Coronary artery (tissue), 2 donors: ENCODE data around the gene RPL35.

Experiments used
- DNase-seq: peaks from one replicate; pipeline ENCODE4 v3.0.0-alpha.2; 2017; ENCODE audit warnings: low spot score
- H3K27ac ChIP-seq, 2 donors: fragments of 200-600 bp; sonication (generic); one replicate each; pipeline ENCODE4 v1.5.1; 2016 to 2019
- H3K4me3 ChIP-seq: fragments of 200-600 bp; sonication (generic); 2 replicates; pipeline ENCODE4 v1.5.1; 2016; ENCODE audit warnings: mild to moderate bottlenecking, moderate library complexity
- TF ChIP-seq, protein P1 (sequence below): fragments of 200-600 bp; sonication (generic); IDR thresholded peaks from one replicate; pipeline ENCODE4 v1.5.1; 2019; ENCODE audit warnings: antibody characterized with exemption

RPL35 gene

GRCh38 chr9:124877021-124877782 is 15.4 kb upstream of the RPL35 start:
- TF ChIP-seq, protein P1, sequence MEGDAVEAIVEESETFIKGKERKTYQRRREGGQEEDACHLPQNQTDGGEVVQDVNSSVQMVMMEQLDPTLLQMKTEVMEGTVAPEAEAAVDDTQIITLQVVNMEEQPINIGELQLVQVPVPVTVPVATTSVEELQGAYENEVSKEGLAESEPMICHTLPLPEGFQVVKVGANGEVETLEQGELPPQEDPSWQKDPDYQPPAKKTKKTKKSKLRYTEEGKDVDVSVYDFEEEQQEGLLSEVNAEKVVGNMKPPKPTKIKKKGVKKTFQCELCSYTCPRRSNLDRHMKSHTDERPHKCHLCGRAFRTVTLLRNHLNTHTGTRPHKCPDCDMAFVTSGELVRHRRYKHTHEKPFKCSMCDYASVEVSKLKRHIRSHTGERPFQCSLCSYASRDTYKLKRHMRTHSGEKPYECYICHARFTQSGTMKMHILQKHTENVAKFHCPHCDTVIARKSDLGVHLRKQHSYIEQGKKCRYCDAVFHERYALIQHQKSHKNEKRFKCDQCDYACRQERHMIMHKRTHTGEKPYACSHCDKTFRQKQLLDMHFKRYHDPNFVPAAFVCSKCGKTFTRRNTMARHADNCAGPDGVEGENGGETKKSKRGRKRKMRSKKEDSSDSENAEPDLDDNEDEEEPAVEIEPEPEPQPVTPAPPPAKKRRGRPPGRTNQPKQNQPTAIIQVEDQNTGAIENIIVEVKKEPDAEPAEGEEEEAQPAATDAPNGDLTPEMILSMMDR = no peak
- no peak overlapping the region for H3K27ac ChIP-seq
- H3K4me3 ChIP-seq = no peak overlapping the region
- DNase-seq = no peak

DNA sequence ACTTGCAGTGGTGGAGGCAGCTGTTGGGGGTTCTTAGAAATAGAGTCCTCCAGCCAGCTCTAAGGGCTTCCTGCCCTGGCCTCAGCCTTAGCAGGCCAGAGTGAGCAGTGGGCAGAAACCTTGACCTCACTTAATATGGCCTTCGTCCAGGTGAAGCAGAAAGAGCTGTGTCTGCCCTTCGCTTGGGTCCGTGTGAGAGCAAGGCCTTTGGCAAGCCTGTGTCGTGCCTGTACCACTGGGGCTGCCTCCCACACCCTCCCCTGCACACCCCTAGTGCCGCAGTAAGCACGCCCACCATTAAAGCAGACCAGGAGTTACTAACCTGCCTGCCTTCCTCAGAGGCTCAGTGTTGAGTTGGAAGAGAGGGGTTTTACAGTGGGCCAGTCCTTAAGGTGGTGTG is 13.7 kb upstream of the RPL35 start:
- Histone ChIP-seq H3K27ac (no peak overlapping the region), H3K4me3 (no peak overlapping the region)
- DNase-seq = no peak
- TF ChIP-seq, protein P1 = no peak

GRCh38 chr9:124873664-124874063 is 11.9 kb upstream of the RPL35 start:
- DNase-seq = no peak
- TF ChIP-seq, protein P1 = no peak
- no peak overlapping the region for H3K27ac ChIP-seq
- no peak overlapping the region for H3K4me3 ChIP-seq

DNA sequence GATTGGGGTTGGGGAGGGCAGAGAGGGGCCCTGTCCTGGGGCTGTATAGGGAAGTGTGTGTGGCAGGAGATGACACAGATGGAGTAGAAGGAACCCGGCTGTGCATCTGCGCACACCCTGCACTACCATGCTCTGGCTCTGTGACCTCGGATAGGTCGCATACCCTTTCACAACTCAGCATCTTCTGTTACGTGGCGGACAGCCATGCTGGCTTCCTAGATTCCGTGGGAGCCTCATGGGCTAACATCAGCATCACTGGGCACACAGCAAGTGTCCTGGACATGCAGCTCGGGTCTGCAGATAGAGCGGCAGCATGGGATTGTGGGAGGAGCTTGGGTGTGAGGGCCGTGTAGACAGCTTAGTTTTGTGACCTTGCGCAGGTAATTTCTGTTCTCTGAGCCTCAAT is 9.4 kb upstream of the RPL35 start:
- Histone ChIP-seq H3K27ac (no peak overlapping the region), H3K4me3 (no peak overlapping the region)
- TF ChIP-seq, protein P1 = no peak
- DNase-seq = no peak

DNA sequence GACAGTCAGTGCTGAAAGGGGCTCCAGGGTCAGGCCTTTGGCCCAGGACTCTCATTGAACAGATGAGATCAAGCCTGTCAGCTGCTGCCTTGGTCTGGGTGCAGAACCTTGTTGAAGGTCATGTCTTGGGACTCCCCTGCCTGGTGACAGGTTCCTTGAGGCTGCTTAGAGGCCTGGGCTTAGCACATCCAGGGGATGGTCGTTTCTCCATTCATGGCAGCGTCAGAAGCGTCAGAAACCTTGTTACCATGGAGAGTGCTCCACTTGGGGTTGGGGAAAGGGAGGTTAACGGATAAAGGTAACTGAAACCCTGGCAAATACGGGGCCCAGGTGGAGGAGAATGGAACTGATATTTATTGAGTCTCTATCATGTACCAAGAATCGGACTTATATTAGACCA is 9.0 kb upstream of the RPL35 start:
- TF ChIP-seq, protein P1 = no peak
- H3K4me3 ChIP-seq = peak overlapping the region; percentile 97
- DNase-seq = peak; percentile 70
- H3K27ac ChIP-seq = peak overlapping the region in 1 of 2 donors; percentile 86

DNA sequence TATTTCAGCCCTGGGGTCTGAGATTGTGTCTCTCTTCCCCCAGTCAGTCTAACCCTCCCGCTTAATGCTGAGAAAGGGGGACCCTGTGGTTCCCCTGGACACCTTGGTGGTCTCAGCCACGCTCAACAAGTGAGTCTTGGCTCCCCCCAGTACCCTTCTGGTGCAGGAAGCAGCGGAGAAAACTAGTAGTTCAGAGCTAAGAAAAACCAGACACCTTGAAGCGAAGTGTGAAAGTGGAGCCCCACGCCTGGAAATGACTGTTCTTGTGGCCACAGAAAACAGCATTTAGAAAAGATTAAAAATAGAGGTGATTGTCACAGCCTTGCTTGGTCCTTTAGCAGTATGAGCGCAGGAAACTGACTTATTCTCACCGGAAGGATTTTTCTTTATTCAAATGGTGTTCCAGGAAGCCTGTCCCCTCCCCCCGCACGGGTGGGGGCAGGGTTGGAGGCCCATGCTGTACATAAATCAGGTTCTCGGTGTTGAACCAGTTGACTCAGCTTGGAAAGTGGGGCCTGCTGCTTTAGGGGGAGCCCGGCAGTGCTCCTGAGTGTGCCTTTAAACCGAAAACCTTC is 8.3 kb upstream of the RPL35 start:
- TF ChIP-seq, protein P1 = no peak
- peak; percentile 75 for DNase-seq
- peak overlapping the region; percentile 97 for H3K4me3 ChIP-seq
- H3K27ac ChIP-seq = peak overlapping the region; percentile 86 to 97

GRCh38 chr9:124869466-124869985 is 7.8 kb upstream of the RPL35 start:
- peak overlapping the region; percentile 97 for H3K4me3 ChIP-seq
- DNase-seq = no peak
- H3K27ac ChIP-seq = peak overlapping the region; percentile 86 to 97
- TF ChIP-seq, protein P1 = no peak
